Measurements from ENCODE around the gene PFKFB4. TPM values are rescaled to one million over a fixed set of nuclear protein-coding genes. Genes with fewer than 3 reads are reported as not detected.

Gene PFKFB4
- total and polyA plus RNA-seq, 10 of the 15 experiments (the other 5 are each of a cell fraction or from before 2014, with no cell fraction given) = 0.37 to 89.1 (median 5.2) TPM

DNA sequence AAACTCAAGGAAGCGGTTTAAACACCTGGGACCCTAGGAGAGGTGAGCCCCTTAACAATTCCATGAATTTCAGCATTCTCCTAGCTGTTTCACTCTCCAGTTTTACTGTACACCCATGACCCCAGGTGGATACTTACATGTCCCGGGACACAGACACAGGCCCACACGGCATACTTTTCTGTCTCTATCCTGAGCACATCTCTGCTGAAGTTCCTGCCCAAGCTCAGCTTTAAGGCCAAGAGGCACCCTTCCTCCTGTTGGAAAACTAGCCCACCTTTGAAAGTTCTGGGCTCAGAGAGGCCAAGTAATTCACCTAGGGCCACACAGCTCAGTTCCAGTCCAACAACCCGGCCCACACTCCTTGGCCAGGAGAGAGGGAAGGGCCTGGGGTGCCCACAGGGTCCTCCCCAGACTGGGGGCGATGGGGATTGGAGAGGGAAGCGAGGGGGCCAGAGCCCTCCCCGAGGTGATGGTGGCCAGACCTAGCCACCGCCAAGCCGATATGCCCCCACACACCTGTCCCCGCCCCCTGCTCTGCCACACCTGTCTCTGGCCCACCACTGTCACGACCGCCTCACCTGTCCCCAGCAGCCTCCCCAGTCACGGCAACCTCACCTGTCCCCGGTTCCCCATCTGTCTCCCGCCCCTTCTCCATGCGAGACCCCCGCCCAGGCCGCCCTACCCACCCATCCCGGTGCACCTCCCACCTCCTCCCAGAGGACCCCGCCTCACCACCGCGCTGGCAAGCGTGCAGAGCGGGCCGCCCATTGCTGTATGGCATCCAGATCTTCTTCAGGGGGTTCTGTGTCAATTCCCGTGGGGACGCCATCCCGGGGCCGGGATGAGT, 431 bp downstream of the PFKFB4 start:
- FAIRE-seq (no peak), ATAC-seq (no peak), DNase-seq (ENCODE audit: low read depth, low spot score) (no peak)
- ChIA-PET POLR2A (interaction anchor here (0.6 to 7.1 kb wide), 14 partner anchors 14 to 368 kb away, joined by 3 to 91 read pairs (median 4); partner anchors contain the start of genes CCDC51, CDC25A, IP6K2 and SLC26A6), SMC1A (ENCODE audit: uncharacterized antibody, unreplicated experiment) (interaction anchor here (0.9 to 4.9 kb wide), 13 partner anchors 7 to 161 kb away, joined by 3 to 28 read pairs (median 4); partner anchors contain the start of genes ATRIP, CCDC51, IP6K2 and SLC26A6), RAD21 (ENCODE audit: unreplicated experiment) (interaction anchor here (0.6 to 6.8 kb wide), 14 partner anchors 32 to 184 kb away, joined by 3 to 37 read pairs (median 6); partner anchors contain the start of genes ATRIP, CCDC51, SLC26A6 and TMA7), CTCF (interaction anchor here (0.6 to 16.3 kb wide), 15 partner anchors 11 to 724 kb away, joined by 3 to 239 read pairs (median 5); partner anchors contain the start of genes ATRIP, CCDC51, CDC25A and SLC26A6)
- in situ Hi-C loops (cut with MboI) = no loop called here
- H2AFZ ChIP-seq (ENCODE audit: control insufficient read depth, low read depth, low read length) = peak overlapping the region; percentile 25; the same call in 1 of the 2 replicates
- H3K4me3 ChIP-seq = peak overlapping the region; percentile 91
- peaks cover 45% of the 10 kb centered on the region for H3K4me1 ChIP-seq (ENCODE audit: control insufficient read depth, insufficient read depth, low read length)
- intact Hi-C loops (cut with micrococcal nuclease; ENCODE audit: unreplicated experiment) = loop anchor here (5.0 kb wide), 3 partner anchors 109 to 324 kb away; partner anchors contain the start of gene ATRIP
- peak overlapping the region; percentile 66 for H3K9ac ChIP-seq (ENCODE audit: control insufficient read depth, insufficient read depth, low read length)
- H3K36me3 ChIP-seq (ENCODE audit: control insufficient read depth in 2 of 2, insufficient read depth in 2 of 2, low read length in 1 of 2) = peaks cover 0 to 12% of the 10 kb centered on the region in 2 experiments; a peak in 2 of 4 replicates
- no peaks in the 10 kb centered on the region for H3K27me3 ChIP-seq (replicated peaks in 1 of 2; ENCODE audit: control insufficient read depth in 2 of 2, insufficient read depth in 2 of 2, low read length in 1 of 2)
- peaks cover 2% of the 10 kb centered on the region; the same call in 1 of the 2 replicates for H4K20me1 ChIP-seq (ENCODE audit: control insufficient read depth, insufficient read depth)
- peak overlapping the region; percentile 33 for H3K27ac ChIP-seq (ENCODE audit: control insufficient read depth, insufficient read depth)
- TF ChIP-seq SIN3A (IDR thresholded peaks at IDR 0.05; ENCODE audit: low read depth, low read length) = 0 out of 2 replicates have a peak, but pooled peaks have one; percentile 25
- TF ChIP-seq, protein P1, sequence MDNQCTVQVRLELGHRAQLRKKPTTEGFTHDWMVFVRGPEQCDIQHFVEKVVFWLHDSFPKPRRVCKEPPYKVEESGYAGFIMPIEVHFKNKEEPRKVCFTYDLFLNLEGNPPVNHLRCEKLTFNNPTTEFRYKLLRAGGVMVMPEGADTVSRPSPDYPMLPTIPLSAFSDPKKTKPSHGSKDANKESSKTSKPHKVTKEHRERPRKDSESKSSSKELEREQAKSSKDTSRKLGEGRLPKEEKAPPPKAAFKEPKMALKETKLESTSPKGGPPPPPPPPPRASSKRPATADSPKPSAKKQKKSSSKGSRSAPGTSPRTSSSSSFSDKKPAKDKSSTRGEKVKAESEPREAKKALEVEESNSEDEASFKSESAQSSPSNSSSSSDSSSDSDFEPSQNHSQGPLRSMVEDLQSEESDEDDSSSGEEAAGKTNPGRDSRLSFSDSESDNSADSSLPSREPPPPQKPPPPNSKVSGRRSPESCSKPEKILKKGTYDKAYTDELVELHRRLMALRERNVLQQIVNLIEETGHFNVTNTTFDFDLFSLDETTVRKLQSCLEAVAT (IDR thresholded peaks at IDR 0.05) = peak; percentile 58
- TF ChIP-seq EP300 (IDR thresholded peaks at IDR 0.05; ENCODE audit: borderline replicate concordance in 1 of 2, control insufficient read depth in 1 of 2, low read depth in 2 of 2, low read length in 2 of 2) = no peak
- TF ChIP-seq SMARCA5 (IDR thresholded peaks at IDR 0.05) = peak; percentile 49; the same call in 1 of the 2 replicates
- TF ChIP-seq DPF2 (IDR thresholded peaks at IDR 0.05) = no peak
- TF ChIP-seq MEF2B (IDR thresholded peaks at IDR 0.05; ENCODE audit: partially characterized antibody, poor library complexity, severe bottlenecking) = peak; percentile 18
- BruUV-seq (replicated peaks) = no TSS peak
- 39% methylated on average over 10 of the region's 29 CpGs for WGBS (ENCODE audit: insufficient coverage, insufficient replicate concordance, low lambda C conversion rate, missing lambda C conversion rate)
- no peaks in the 10 kb centered on the region for H3K9me3 ChIP-seq (replicated peaks; ENCODE audit: control insufficient read depth, insufficient read depth, low read length)
- H3K4me2 ChIP-seq (ENCODE audit: control insufficient read depth, insufficient read depth) = peak overlapping the region; percentile 97
- H3K79me2 ChIP-seq (ENCODE audit: control insufficient read depth, insufficient read depth, low read length) = peaks cover 47% of the 10 kb centered on the region
